GM18526 (cell line): ENCODE results near the gene ZNF407.

Source experiments
- POLR2A ChIP-seq: IDR thresholded peaks from 3 replicates; pipeline ENCODE4 v1.6.1; 2011; ENCODE audit not compliant: insufficient read length; ENCODE audit errors: extremely low read depth

ZNF407 gene

GRCh38 chr18:74745633-74746403, 148.1 kb downstream of the ZNF407 start:
- no peak for TF ChIP-seq POLR2A

DNA sequence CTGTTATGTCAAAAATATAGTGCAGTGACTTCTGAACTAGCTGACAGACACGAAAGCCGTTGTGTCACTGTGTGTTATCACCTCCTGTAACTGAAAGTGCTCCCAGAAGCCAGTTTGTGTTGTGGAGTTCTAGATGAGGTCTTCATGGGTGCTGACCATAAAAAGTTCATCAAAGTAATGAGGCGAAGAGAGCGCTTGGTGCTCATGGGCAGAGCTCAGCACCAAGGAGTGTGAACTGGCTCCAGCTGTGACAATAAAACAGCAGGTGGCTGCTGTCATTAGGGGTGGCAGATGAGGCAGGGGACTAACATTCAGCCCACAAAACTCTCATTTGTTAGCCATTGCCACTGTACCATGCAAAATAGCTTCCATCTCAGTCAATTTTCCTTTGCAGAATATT, 151.1 kb downstream of the ZNF407 start:
- no peak for TF ChIP-seq POLR2A

GRCh38 chr18:74758995-74759394, 161.3 kb downstream of the ZNF407 start:
- no peak for TF ChIP-seq POLR2A

DNA sequence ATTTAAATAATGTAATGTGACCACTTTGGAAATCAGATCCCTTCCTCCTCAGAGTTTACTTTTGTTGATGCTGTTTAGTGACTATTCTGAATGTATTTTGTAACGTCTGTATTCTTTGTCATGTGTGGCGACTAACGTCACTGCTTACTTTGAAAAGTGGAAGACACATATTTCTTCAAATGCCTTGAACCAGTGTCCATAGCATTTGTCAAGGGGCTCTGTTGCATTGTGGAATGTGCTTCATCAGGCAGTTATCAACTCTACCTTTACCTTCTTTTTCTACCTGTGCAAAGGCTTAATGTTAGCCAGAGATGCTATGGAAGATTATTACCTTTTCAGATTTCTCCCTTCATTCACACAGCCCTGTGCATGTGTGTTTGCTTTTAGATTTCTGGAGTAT, 162.4 kb downstream of the ZNF407 start:
- no peak for TF ChIP-seq POLR2A

GRCh38 chr18:74760436-74760835, 162.8 kb downstream of the ZNF407 start:
- no peak for TF ChIP-seq POLR2A

DNA sequence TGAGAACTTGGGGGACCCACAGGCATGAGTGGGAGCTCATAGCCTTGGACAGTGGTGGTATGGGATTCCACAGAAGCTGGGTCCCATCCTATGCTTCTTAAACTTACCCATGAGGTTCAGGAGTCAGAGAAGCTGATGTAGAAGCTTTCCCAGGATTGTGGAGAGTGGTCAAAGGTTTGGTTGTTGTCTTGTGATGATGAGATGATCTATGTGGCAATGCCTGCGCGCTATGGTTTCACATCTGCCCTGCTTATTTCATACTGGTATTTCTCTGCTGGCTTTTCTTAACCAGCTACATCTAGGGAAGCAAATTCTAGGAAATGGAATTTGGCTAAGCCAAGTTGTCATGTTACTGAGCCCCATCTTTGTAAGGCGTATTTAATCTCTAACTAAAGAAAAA, 168.6 kb downstream of the ZNF407 start:
- no peak for TF ChIP-seq POLR2A

- no peak for TF ChIP-seq POLR2A
Observed at GRCh38 chr18:74768096-74768495, 170.4 kb downstream of the ZNF407 start.

DNA sequence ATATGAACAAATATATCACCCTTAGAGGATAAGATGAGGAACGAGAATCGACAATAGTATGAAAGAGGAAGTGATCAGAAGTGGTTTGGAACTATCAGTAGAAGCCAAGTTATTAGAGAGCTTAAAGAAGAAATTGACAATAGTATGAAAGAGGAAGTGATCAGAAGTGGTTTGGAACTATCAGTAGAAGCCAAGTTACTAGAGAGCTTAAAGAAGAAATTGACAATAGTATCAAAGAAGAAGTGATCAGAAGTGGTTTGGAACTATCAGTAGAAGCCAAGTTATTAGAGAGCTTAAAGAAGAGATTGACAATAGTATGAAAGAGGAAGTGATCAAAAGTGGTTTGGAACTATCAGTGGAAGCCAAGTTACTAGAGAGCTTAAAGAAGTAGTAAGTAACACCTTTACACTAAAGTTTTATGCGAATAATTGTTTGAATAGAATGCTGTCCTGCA, 175.5 kb downstream of the ZNF407 start:
- no peak for TF ChIP-seq POLR2A

DNA sequence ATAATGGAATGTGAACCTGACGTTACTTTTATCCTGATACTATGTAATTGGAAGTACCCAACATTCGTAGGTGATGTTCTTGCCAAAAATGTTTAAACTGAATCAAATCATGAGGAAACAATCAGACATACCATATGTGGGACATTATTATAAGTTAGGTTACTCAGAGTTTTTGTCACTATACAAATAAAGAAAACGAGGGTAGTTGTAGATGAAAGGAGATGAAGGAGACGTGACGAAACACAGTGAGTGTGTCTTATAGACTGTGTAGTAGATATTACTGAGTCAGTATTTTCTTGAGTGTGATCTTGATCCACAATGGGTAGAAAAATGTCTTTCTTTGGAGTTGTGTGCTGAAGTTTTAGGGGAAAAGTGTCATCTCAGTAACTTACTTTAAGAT, 176.8 kb downstream of the ZNF407 start:
- no peak for TF ChIP-seq POLR2A

DNA sequence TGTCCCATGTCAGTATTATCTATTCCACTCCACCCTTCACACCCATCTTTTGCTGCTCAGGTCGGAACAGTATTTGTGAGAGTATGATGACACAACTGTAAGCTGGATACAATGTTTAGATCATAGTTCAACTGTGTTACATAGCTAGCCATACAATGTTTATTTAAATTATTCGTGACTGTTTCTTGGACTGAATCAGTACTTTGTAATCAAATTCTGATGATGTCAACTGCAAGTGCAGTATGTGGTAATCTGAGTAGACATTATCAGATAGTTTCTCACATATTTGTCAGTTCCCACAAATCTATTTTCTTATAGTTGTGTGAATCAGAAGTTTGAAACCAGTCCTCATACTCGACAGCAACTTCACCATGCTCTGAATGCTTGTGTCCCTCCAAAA, 177.6 kb downstream of the ZNF407 start:
- TF ChIP-seq POLR2A, result no peak

DNA sequence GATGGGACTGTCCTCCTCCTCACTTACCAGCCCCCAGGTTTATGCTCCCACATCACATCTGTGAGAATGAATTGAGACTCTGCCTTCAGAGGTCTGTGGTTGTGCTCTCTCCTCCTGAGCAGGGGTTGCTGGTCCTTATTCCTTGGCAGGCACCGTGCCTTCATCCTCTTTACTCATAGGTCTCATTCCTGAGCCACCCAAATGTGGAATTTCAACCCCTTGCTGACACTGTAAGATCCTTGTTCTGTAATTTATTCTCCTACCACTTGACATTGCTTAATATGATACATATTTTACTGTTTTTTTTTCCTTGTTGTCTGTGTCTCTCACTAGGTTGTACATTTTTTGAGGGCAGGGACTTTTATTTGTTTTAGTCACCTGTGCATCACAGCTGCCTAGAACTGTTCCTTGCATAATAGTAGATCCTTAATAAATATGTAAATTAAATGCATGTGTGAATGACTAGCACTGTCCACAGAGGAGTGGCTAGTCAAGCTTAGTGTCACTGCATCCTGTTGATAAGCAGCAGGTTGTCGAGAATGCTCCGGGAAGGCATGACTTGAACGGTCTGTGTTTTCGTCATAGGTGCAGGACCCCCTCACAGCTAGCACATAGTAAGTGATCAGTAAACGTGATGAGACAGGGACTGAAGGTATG, 180.6 kb downstream of the ZNF407 start:
- TF ChIP-seq POLR2A, result no peak

DNA sequence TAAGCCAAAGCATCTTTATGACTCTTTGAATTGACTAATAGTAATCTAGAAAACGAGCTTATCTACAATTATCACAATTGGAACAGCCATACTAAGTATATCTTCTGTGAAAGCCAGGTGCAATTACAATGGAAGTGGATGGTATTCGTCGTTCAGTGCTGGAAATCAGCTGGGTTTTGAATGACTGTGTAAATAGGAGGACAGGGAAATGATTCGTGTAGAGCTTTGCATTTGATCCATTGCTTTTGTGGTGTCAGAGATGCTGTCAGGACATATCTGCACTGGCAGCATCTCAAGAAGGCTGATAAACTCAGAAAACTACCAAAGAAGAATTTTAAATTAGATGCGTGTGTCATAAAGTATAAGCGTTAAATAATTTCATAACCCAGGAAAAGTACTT, 187.1 kb downstream of the ZNF407 start:
- TF ChIP-seq POLR2A, result no peak

GRCh38 chr18:74785632-74786031, 188.0 kb downstream of the ZNF407 start:
- no peak for TF ChIP-seq POLR2A

GRCh38 chr18:74788657-74789056, 191.0 kb downstream of the ZNF407 start:
- TF ChIP-seq POLR2A, result no peak

DNA sequence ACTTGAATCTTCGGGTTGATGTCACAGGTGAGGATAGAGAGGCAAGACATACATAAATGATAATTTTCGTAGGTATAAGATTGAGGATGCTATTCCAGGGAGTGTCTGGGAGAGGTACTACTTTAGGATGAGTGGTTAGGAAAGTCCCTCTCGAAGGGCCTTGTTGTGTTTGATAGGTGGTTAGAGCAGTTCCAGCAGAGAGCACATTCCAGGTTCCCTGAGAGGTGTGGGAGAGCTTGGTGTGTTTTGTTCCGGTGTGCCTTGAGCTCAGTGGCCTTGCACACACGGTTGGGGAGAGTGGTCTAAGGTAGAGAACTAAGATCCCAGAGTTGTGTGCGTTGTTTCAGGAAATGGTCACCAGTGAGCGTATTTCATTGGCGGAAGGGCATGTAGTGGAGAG, 191.4 kb downstream of the ZNF407 start:
- no peak for TF ChIP-seq POLR2A

GRCh38 chr18:74790451-74790850, 192.8 kb downstream of the ZNF407 start:
- TF ChIP-seq POLR2A, result no peak

GRCh38 chr18:74791501-74792194, 194.0 kb downstream of the ZNF407 start:
- TF ChIP-seq POLR2A, result no peak

DNA sequence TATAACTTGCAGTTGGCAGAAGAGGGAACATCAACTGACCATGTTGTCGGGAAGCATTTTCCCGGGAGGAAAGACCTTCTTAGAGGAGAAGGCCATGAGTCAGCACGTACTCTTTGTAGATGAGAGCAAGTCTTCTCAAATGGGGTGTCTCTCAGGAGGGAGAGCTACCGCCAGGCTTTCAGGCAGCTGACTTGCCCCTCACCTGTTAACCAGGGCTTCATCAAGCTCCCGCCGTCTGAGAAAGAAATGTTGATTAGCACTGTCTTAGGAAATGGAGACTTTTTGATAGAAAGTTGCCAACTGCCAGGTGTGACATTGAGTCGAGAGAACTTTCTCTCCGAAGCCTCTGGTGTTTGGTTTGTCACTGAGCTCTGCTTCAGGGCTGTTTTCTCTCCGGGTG, 196.1 kb downstream of the ZNF407 start:
- TF ChIP-seq POLR2A, result no peak
